ENCODE data around the gene WSCD1. TPM values are rescaled to one million over a fixed set of nuclear protein-coding genes. Genes with fewer than 3 reads are reported as not detected.

WSCD1 gene
- polyA plus RNA-seq, 1 donor from 2014 or later = 9.5 TPM

- no peaks in the 10 kb centered on the region for H3K9me3 ChIP-seq (ENCODE audit: low read length)
- no peaks in the 10 kb centered on the region for H3K79me2 ChIP-seq (replicated peaks; ENCODE audit: insufficient read depth, low read length)
- TF ChIP-seq EZH2 (IDR thresholded peaks at IDR 0.05; ENCODE audit: borderline replicate concordance, insufficient read depth, low read length, poor library complexity, severe bottlenecking) (no peak), SMC3 (conservative IDR thresholded peaks at IDR 0.05; ENCODE audit: poor library complexity) (no peak), MXI1 (conservative IDR thresholded peaks at IDR 0.05; ENCODE audit: poor library complexity, severe bottlenecking) (no peak), POLR2AphosphoS5 (IDR thresholded peaks at IDR 0.05) (no peak), RAD21 (conservative IDR thresholded peaks at IDR 0.05) (no peak), CTCF (IDR thresholded peaks at IDR 0.05; ENCODE audit: poor library complexity, severe bottlenecking) (no peak), EP300 (conservative IDR thresholded peaks at IDR 0.05; ENCODE audit: poor library complexity, severe bottlenecking) (no peak), TAF1 (IDR thresholded peaks at IDR 0.05; ENCODE audit: low read depth) (no peak)
- H3K9me2 ChIP-seq (ENCODE audit: insufficient read depth, low read length) = no peaks in the 10 kb centered on the region
- H3K4me2 ChIP-seq (ENCODE audit: low read length) = no peak overlapping the region
- no peaks in the 10 kb centered on the region for H3K27me3 ChIP-seq (ENCODE audit: insufficient read depth, low read depth, low read length)
- H4K20me1 ChIP-seq (ENCODE audit: insufficient read depth) = no peaks in the 10 kb centered on the region
- H3K9ac ChIP-seq (ENCODE audit: low read length) = no peak overlapping the region
- no peak overlapping the region for H3K4me3 ChIP-seq (ENCODE audit: low read length)
- no peaks in the 10 kb centered on the region for H3K36me3 ChIP-seq (ENCODE audit: insufficient read depth, low read length)
- H3K27ac ChIP-seq (ENCODE audit: low read length) = no peak overlapping the region
- H3F3A ChIP-seq (ENCODE audit: insufficient read depth, low read length, poor library complexity, severe bottlenecking) = no peaks in the 10 kb centered on the region
- no peak overlapping the region for H2AFZ ChIP-seq (ENCODE audit: low read depth, low read length)
These were observed 22.2 kb upstream of the WSCD1 start for GRCh38 chr17:6047966-6048365.

GRCh38 chr17:6048486-6048885, 21.7 kb upstream of the WSCD1 start:
- Histone ChIP-seq H3K79me2 (replicated peaks; ENCODE audit: insufficient read depth, low read length) (no peaks in the 10 kb centered on the region), H3K4me2 (ENCODE audit: low read length) (no peak overlapping the region), H3K4me3 (ENCODE audit: low read length) (no peak overlapping the region), H3K9me3 (ENCODE audit: low read length) (no peaks in the 10 kb centered on the region), H3K27me3 (ENCODE audit: insufficient read depth, low read depth, low read length) (no peaks in the 10 kb centered on the region), H3K9ac (ENCODE audit: low read length) (no peak overlapping the region), H3K27ac (ENCODE audit: low read length) (no peak overlapping the region), H3K36me3 (ENCODE audit: insufficient read depth, low read length) (no peaks in the 10 kb centered on the region), H2AFZ (ENCODE audit: low read depth, low read length) (no peak overlapping the region), H4K20me1 (ENCODE audit: insufficient read depth) (no peaks in the 10 kb centered on the region), H3F3A (ENCODE audit: insufficient read depth, low read length, poor library complexity, severe bottlenecking) (no peaks in the 10 kb centered on the region), H3K9me2 (ENCODE audit: insufficient read depth, low read length) (no peaks in the 10 kb centered on the region)
- TF ChIP-seq POLR2AphosphoS5 (IDR thresholded peaks at IDR 0.05) = no peak
- TF ChIP-seq REST (IDR thresholded peaks at IDR 0.05; ENCODE audit: borderline replicate concordance) = no peak
- no peak for TF ChIP-seq EP300 (conservative IDR thresholded peaks at IDR 0.05; ENCODE audit: poor library complexity, severe bottlenecking)
- TF ChIP-seq MXI1 (conservative IDR thresholded peaks at IDR 0.05; ENCODE audit: poor library complexity, severe bottlenecking) = no peak
- no peak for TF ChIP-seq TAF1 (IDR thresholded peaks at IDR 0.05; ENCODE audit: low read depth)
- TF ChIP-seq SMC3 (conservative IDR thresholded peaks at IDR 0.05; ENCODE audit: poor library complexity) = no peak
- no peak for TF ChIP-seq EZH2 (IDR thresholded peaks at IDR 0.05; ENCODE audit: borderline replicate concordance, insufficient read depth, low read length, poor library complexity, severe bottlenecking)
- no peak for TF ChIP-seq RAD21 (conservative IDR thresholded peaks at IDR 0.05)
- TF ChIP-seq CTCF (IDR thresholded peaks at IDR 0.05; ENCODE audit: poor library complexity, severe bottlenecking) = no peak

Data from neural cell (in vitro differentiated cells).